C4-2B (cell line): ENCODE measurements around the gene MPV17L.

Experiments
- CTCF ChIP-seq: fragments of 450-650 bp; conservative IDR thresholded peaks from 2 replicates; pipeline ENCODE4 v1.5.1; 2017; ENCODE audit warnings: mild to moderate bottlenecking
- ZFX ChIP-seq: fragments of 450-650 bp; IDR thresholded peaks from 2 replicates; pipeline ENCODE4 v1.6.1; 2017

GRCh38 chr16:15434079-15434424, 38.5 kb downstream of the MPV17L start:
- TF ChIP-seq CTCF (no peak), ZFX (no peak)
